ENCODE measurements around the gene MGMT. TPM values are rescaled to one million over a fixed set of nuclear protein-coding genes. Genes with fewer than 3 reads are reported as not detected.

The MGMT gene
- total RNA-seq, 2 donors from 2014 or later, result 17.8 to 19.2 TPM

DNA sequence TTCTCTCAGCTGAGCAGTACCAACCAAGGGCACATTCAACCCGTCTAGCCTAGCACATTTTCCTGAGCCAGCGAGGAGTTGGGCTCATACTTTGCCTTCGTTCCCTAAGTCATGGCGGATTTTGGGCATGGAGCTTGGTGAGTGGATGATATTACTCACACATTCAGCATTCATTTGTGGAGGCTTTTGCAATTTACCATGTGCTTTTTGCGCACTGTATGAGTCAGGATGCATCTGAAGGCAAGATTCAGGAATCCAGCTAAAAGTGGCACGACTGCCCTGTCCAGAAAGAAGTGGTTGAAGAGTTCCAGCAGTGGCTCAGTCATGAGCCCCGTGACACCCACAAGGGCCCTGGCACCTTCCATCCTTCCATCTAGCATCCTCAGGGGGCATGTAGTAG is 24.2 kb upstream of the MGMT start:
- no peak for DNase-seq
- no peak overlapping the region for H3K27ac Mint-ChIP-seq
- no peaks in the 10 kb centered on the region for H3K36me3 Mint-ChIP-seq (ENCODE audit: insufficient read depth in 2 of 2)
- no peak overlapping the region for H3K4me3 Mint-ChIP-seq
- H3K9me3 Mint-ChIP-seq, result no peaks in the 10 kb centered on the region
- no peak for ATAC-seq (replicated peaks in 1 of 2)
- peaks cover 6% of the 10 kb centered on the region for H3K27me3 Mint-ChIP-seq (ENCODE audit: low read depth)
- H3K4me1 Mint-ChIP-seq (ENCODE audit: low read depth), result no peaks in the 10 kb centered on the region

DNA sequence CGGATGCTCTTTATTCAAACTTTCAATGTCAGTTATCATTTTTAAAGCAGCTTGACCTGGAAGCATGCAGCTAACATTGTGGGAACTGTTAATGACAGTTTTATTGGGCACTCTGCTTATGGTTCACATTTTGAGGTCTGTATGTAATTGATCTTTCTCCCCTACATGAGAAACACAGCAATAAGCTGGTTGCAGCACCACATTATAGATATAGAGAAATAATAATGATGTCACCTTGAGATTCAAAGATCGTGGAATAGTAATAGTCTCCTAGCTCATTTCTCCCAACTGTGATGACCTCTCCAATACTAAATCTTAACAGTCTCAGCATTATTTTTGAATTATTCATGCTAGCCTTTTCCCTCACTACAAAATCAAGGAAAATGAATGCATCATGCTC is 22.7 kb upstream of the MGMT start:
- peaks cover 6% of the 10 kb centered on the region for H3K27me3 Mint-ChIP-seq (ENCODE audit: low read depth)
- ATAC-seq (replicated peaks in 1 of 2), result no peak

GRCh38 chr10:129445436-129446182 is 21.4 kb upstream of the MGMT start:
- no peaks in the 10 kb centered on the region for H3K27me3 Mint-ChIP-seq (ENCODE audit: low read depth)
- ATAC-seq (replicated peaks in 1 of 2) (no peak), DNase-seq (no peak)
- no peak overlapping the region for H3K27ac Mint-ChIP-seq
- no peaks in the 10 kb centered on the region for H3K36me3 Mint-ChIP-seq (ENCODE audit: insufficient read depth in 2 of 2)
- no peaks in the 10 kb centered on the region for H3K9me3 Mint-ChIP-seq
- H3K4me1 Mint-ChIP-seq (ENCODE audit: low read depth), result no peaks in the 10 kb centered on the region
- H3K4me3 Mint-ChIP-seq, result no peak overlapping the region

More for the DNA sequence above, 22.7 kb upstream of the MGMT start:
- no peak for DNase-seq
- Mint-ChIP-seq H3K4me1 (ENCODE audit: low read depth) (no peaks in the 10 kb centered on the region), H3K9me3 (no peaks in the 10 kb centered on the region), H3K27ac (no peak overlapping the region), H3K4me3 (no peak overlapping the region), H3K36me3 (ENCODE audit: insufficient read depth in 2 of 2) (no peaks in the 10 kb centered on the region)

GRCh38 chr10:129446183-129446581 is 20.9 kb upstream of the MGMT start:
- no peak for ATAC-seq (replicated peaks in 1 of 2)
- H3K9me3 Mint-ChIP-seq, result no peaks in the 10 kb centered on the region

DNA sequence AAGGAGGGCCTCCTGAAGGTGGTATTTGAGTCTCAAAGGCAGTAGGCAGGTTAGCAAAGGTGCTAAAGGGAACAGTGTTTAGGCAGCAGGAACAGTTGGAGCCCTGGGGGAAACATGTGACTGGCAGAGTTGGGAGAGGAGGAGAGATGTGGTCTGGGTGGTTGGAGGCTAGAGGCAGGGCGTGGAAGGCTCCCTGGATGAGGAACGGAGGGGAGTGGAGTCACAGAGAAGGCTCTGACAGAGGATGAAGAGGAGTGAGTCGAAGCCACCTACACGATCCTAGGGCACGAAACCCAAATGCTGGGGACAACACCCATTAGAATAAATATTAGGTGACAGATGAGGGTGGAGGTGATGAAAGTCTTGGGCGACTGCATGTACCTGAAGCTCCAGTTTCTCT is 19.6 kb upstream of the MGMT start:
- H3K36me3 Mint-ChIP-seq (ENCODE audit: insufficient read depth in 2 of 2), result no peaks in the 10 kb centered on the region
- ATAC-seq (replicated peaks in 1 of 2) (no peak), DNase-seq (no peak)
- H3K4me1 Mint-ChIP-seq (ENCODE audit: low read depth), result no peaks in the 10 kb centered on the region
- no peaks in the 10 kb centered on the region for H3K27me3 Mint-ChIP-seq (ENCODE audit: low read depth)
- H3K4me3 Mint-ChIP-seq, result no peak overlapping the region
- no peaks in the 10 kb centered on the region for H3K9me3 Mint-ChIP-seq
- no peak overlapping the region for H3K27ac Mint-ChIP-seq

More at GRCh38 chr10:129446183-129446581, 20.9 kb upstream of the MGMT start:
- DNase-seq, result no peak
- no peak overlapping the region for H3K4me3 Mint-ChIP-seq
- H3K36me3 Mint-ChIP-seq (ENCODE audit: insufficient read depth in 2 of 2), result no peaks in the 10 kb centered on the region
- no peak overlapping the region for H3K27ac Mint-ChIP-seq
- H3K27me3 Mint-ChIP-seq (ENCODE audit: low read depth), result no peaks in the 10 kb centered on the region
- H3K4me1 Mint-ChIP-seq (ENCODE audit: low read depth), result no peaks in the 10 kb centered on the region

DNA sequence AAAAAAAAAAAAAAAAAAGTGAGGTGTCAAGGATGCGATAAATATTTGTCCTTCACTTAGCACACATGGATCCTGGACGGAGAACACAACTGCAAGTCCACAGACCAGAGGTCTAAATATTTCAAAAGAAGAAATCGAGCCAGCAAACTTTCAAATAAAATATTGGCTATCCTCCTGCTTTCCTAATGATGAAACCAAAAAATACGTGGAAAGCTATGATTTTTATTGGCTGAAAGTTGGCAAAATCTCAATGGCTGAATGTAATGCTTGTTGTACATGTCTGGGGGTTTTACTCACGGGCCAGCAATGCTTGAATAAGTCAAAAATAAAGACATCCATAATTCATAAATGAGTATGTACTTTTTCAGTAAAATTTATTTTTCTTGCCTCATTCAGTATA is 19.0 kb upstream of the MGMT start:
- no peak overlapping the region for H3K4me3 Mint-ChIP-seq
- DNase-seq (no peak), ATAC-seq (replicated peaks in 1 of 2) (no peak)
- no peaks in the 10 kb centered on the region for H3K27me3 Mint-ChIP-seq (ENCODE audit: low read depth)
- H3K36me3 Mint-ChIP-seq (ENCODE audit: insufficient read depth in 2 of 2), result peaks cover 0 to 1% of the 10 kb centered on the region in 2 donors
- H3K27ac Mint-ChIP-seq, result no peak overlapping the region
- no peaks in the 10 kb centered on the region for H3K9me3 Mint-ChIP-seq
- no peaks in the 10 kb centered on the region for H3K4me1 Mint-ChIP-seq (ENCODE audit: low read depth)

- Mint-ChIP-seq H3K36me3 (ENCODE audit: insufficient read depth in 2 of 2) (peaks cover 0 to 1% of the 10 kb centered on the region in 2 donors), H3K4me3 (no peak overlapping the region), H3K27me3 (ENCODE audit: low read depth) (no peaks in the 10 kb centered on the region), H3K27ac (no peak overlapping the region), H3K9me3 (no peaks in the 10 kb centered on the region), H3K4me1 (ENCODE audit: low read depth) (no peaks in the 10 kb centered on the region)
- ATAC-seq (replicated peaks in 1 of 2) (no peak), DNase-seq (no peak)
Observed at GRCh38 chr10:129448539-129448938, 18.5 kb upstream of the MGMT start.

DNA sequence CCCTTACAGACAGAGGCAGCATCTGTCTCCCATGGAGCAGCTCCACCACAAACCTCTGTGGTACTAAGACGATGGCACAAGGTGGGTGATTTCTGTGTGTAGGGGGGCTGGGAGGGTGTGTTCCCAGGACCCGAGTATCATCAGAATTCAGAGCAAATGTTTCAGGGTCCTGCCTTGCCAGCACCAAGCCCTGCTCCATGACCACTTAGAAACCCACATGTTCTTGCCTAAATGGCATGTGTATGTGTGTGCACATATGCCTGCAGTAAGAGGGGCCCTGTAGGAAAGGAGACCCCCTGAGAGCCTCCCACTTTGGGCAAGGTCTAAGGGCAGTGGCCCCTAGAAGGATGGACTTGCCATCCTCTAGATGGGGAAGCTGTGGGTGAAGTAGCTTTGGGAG is 17.1 kb upstream of the MGMT start:
- Mint-ChIP-seq H3K9me3 (no peaks in the 10 kb centered on the region), H3K36me3 (ENCODE audit: insufficient read depth in 2 of 2) (peaks cover 0 to 1% of the 10 kb centered on the region in 2 donors), H3K27me3 (ENCODE audit: low read depth) (no peaks in the 10 kb centered on the region), H3K4me3 (no peak overlapping the region), H3K27ac (no peak overlapping the region), H3K4me1 (ENCODE audit: low read depth) (no peaks in the 10 kb centered on the region)
- DNase-seq (no peak), ATAC-seq (replicated peaks in 1 of 2) (no peak)

GRCh38 chr10:129450391-129450790 is 16.6 kb upstream of the MGMT start:
- Mint-ChIP-seq H3K4me3 (no peak overlapping the region), H3K36me3 (ENCODE audit: insufficient read depth in 2 of 2) (peaks cover 0 to 1% of the 10 kb centered on the region in 2 donors), H3K9me3 (no peaks in the 10 kb centered on the region), H3K4me1 (ENCODE audit: low read depth) (no peaks in the 10 kb centered on the region), H3K27me3 (ENCODE audit: low read depth) (no peaks in the 10 kb centered on the region), H3K27ac (no peak overlapping the region)
- DNase-seq (no peak), ATAC-seq (replicated peaks in 1 of 2) (no peak)

DNA sequence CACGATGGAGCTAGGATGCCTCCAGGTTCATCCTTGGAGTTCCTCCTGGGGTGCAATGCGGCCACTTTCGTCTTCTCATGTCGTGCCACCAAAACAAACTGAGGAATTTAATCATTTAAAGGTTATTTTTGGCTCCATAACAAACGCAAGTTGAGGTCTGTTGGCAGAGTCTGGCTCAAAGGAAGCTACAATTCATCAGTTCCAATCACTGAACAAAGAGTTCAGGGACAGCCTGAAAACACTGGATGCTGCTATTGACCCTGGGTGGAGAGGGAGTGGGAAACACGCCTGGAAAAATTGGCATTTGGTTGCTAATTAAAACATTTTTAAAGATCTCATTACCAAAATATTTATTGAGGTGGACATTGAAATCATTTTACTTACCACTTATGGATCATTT is 11.4 kb upstream of the MGMT start:
- H3K9me3 Mint-ChIP-seq, result no peaks in the 10 kb centered on the region
- no peaks in the 10 kb centered on the region for H3K4me1 Mint-ChIP-seq (ENCODE audit: low read depth)
- no peak overlapping the region for H3K27ac Mint-ChIP-seq
- H3K36me3 Mint-ChIP-seq (ENCODE audit: insufficient read depth in 2 of 2), result peaks cover 0 to 1% of the 10 kb centered on the region in 2 donors
- ATAC-seq (replicated peaks in 1 of 2), result no peak
- no peak for DNase-seq
- peaks cover 15% of the 10 kb centered on the region for H3K27me3 Mint-ChIP-seq (ENCODE audit: low read depth)
- H3K4me3 Mint-ChIP-seq, result no peak overlapping the region

- no peaks in the 10 kb centered on the region for H3K36me3 Mint-ChIP-seq (ENCODE audit: insufficient read depth in 2 of 2)
- no peaks in the 10 kb centered on the region for H3K9me3 Mint-ChIP-seq
- H3K4me1 Mint-ChIP-seq (ENCODE audit: low read depth), result no peaks in the 10 kb centered on the region
- DNase-seq, result no peak
- no peak overlapping the region for H3K4me3 Mint-ChIP-seq
- no peak overlapping the region for H3K27ac Mint-ChIP-seq
- peaks cover 15% of the 10 kb centered on the region for H3K27me3 Mint-ChIP-seq (ENCODE audit: low read depth)
- no peak for ATAC-seq (replicated peaks in 1 of 2)
Observed at GRCh38 chr10:129459762-129460539, 7.1 kb upstream of the MGMT start.

- no peaks in the 10 kb centered on the region for H3K4me1 Mint-ChIP-seq (ENCODE audit: low read depth)
- H3K27ac Mint-ChIP-seq, result no peak overlapping the region
- no peaks in the 10 kb centered on the region for H3K36me3 Mint-ChIP-seq (ENCODE audit: insufficient read depth in 2 of 2)
- H3K9me3 Mint-ChIP-seq, result no peaks in the 10 kb centered on the region
- ATAC-seq (replicated peaks in 1 of 2), result no peak
- peaks cover 8% of the 10 kb centered on the region for H3K27me3 Mint-ChIP-seq (ENCODE audit: low read depth)
- no peak for DNase-seq
- no peak overlapping the region for H3K4me3 Mint-ChIP-seq
Observed at GRCh38 chr10:129462257-129462795, 4.7 kb upstream of the MGMT start.

GRCh38 chr10:129464251-129464650 is 2.8 kb upstream of the MGMT start:
- H3K27ac Mint-ChIP-seq, result no peak overlapping the region
- H3K27me3 Mint-ChIP-seq (ENCODE audit: low read depth), result no peaks in the 10 kb centered on the region
- H3K4me1 Mint-ChIP-seq (ENCODE audit: low read depth), result no peaks in the 10 kb centered on the region
- H3K9me3 Mint-ChIP-seq, result no peaks in the 10 kb centered on the region
- H3K4me3 Mint-ChIP-seq, result no peak overlapping the region
- no peaks in the 10 kb centered on the region for H3K36me3 Mint-ChIP-seq (ENCODE audit: insufficient read depth in 2 of 2)
- DNase-seq, result no peak
- no peak for ATAC-seq (replicated peaks in 1 of 2)
